Dermis microvascular lymphatic vessel endothelial cell (primary cell): ENCODE data around the gene RGMA. TPM values are rescaled to one million over a fixed set of nuclear protein-coding genes. Genes with fewer than 3 reads are reported as not detected.

Experiments
- DNase-seq, 2 donors: peaks; one replicate each; pipeline versions ENCODE4 v3.0.0 to v3.0.0-alpha.2; 2010; ENCODE audit warnings: low read depth in 2 of 2
- total RNA-seq: library from RNA; depleted of rRNA; stranded (reverse); fragments of >200 nt; gene quantifications from 2 replicates; pipeline ENCODE4 v1.2.1, GENCODE V29; 2014

The RGMA gene
- under 0.01 TPM in 2 replicates for total RNA-seq

GRCh38 chr15:93088981-93089726 is at the start of gene RGMA:
RGMA (minus strand) TSS chr15:93089211; CDS start chr15:93088932, 279 bp downstream.
- DNase-seq = no peak

GRCh38 chr15:93136606-93137005 is 47.6 kb upstream of the RGMA start:
- no peak for DNase-seq

- DNase-seq = no peak
Measured at GRCh38 chr15:93135997-93136397, 47.0 kb upstream of the RGMA start.

GRCh38 chr15:93135459-93135858 is 46.4 kb upstream of the RGMA start:
- DNase-seq = no peak

- no peak for DNase-seq
Measured at GRCh38 chr15:93131485-93132095, 42.6 kb upstream of the RGMA start.

GRCh38 chr15:93129702-93130488 is 40.9 kb upstream of the RGMA start:
- DNase-seq = no peak

GRCh38 chr15:93127286-93127685 is 38.3 kb upstream of the RGMA start:
- no peak for DNase-seq

- DNase-seq = no peak
Measured at GRCh38 chr15:93126599-93126998, 37.6 kb upstream of the RGMA start.

GRCh38 chr15:93126148-93126547 is 37.1 kb upstream of the RGMA start:
- no peak for DNase-seq

GRCh38 chr15:93124126-93124525 is 35.1 kb upstream of the RGMA start:
- no peak for DNase-seq

GRCh38 chr15:93121973-93122910 is 33.2 kb upstream of the RGMA start:
- no peak for DNase-seq

GRCh38 chr15:93121107-93121506 is 32.1 kb upstream of the RGMA start:
- DNase-seq = no peak

- no peak for DNase-seq
Measured at GRCh38 chr15:93118904-93119303, 29.9 kb upstream of the RGMA start.

GRCh38 chr15:93111451-93111850 is 22.4 kb upstream of the RGMA start:
- no peak for DNase-seq

- DNase-seq = no peak
Measured at GRCh38 chr15:93110502-93111040, 21.6 kb upstream of the RGMA start.

GRCh38 chr15:93109336-93110102 is 20.5 kb upstream of the RGMA start:
- no peak for DNase-seq

GRCh38 chr15:93107646-93108045 is 18.6 kb upstream of the RGMA start:
- no peak for DNase-seq

GRCh38 chr15:93105485-93105884 is 16.5 kb upstream of the RGMA start:
- no peak for DNase-seq

GRCh38 chr15:93103823-93104222 is 14.8 kb upstream of the RGMA start:
- DNase-seq = no peak

GRCh38 chr15:93102211-93102610 is 13.2 kb upstream of the RGMA start:
- DNase-seq = no peak
